ENCODE measurements around the gene CNGB1. TPM values are rescaled to one million over a fixed set of nuclear protein-coding genes. Genes with fewer than 3 reads are reported as not detected.

Gene CNGB1
- total RNA-seq, 1 experiment from 2014 or later: not detected

GRCh38 chr16:57920880-57921229 is 50.1 kb downstream of the CNGB1 start:
- no peaks in the 10 kb centered on the region for H3K36me3 ChIP-seq (ENCODE audit: control insufficient read depth in 1 of 2, insufficient read depth in 2 of 2, low read length in 2 of 2)
- no peaks in the 10 kb centered on the region for H3K27me3 ChIP-seq (ENCODE audit: insufficient read depth, low read length)
- BruUV-seq (replicated peaks): no TSS peak
- ATAC-seq (no peak), DNase-seq (ENCODE audit: low read depth, low spot score) (no peak)
- RAD21 ChIA-PET (ENCODE audit: low non-redundant PET in 1 of 2, low total read pairs in 2 of 2, uncharacterized antibody in 2 of 2, unreplicated experiment in 2 of 2): no interaction called here
- H3K79me2 ChIP-seq (ENCODE audit: insufficient read depth, low read length): no peaks in the 10 kb centered on the region
- H3K9me2 ChIP-seq (ENCODE audit: insufficient read depth): no peaks in the 10 kb centered on the region
- CTCF ChIA-PET: no interaction called here
- no peak overlapping the region for H3K27ac ChIP-seq (ENCODE audit: low read depth, low read length)
- H3K9ac ChIP-seq (ENCODE audit: low read length): no peak overlapping the region
- POLR2A ChIA-PET: no interaction called here
- H3K9me3 ChIP-seq (ENCODE audit: control insufficient read depth in 1 of 2, insufficient read depth in 1 of 2, low read depth in 1 of 2, low read length in 2 of 2): no peaks in the 10 kb centered on the region
- H2AFZ ChIP-seq (ENCODE audit: low read depth, low read length, poor library complexity, severe bottlenecking): no peak overlapping the region
- TF ChIP-seq POLR2AphosphoS5 (IDR thresholded peaks at IDR 0.05; ENCODE audit: low read depth, low read length) (no peak), REST (IDR thresholded peaks at IDR 0.05; ENCODE audit: low read depth) (no peak), YY1 (IDR thresholded peaks at IDR 0.05; ENCODE audit: extremely low read depth, insufficient replicate concordance, low read depth, low read length) (no peak), ZFX (IDR thresholded peaks at IDR 0.05) (no peak), ELF1 (IDR thresholded peaks at IDR 0.05; ENCODE audit: borderline replicate concordance, low read depth) (no peak), FOSL1 (IDR thresholded peaks at IDR 0.05; ENCODE audit: low read depth) (no peak), EZH2 (IDR thresholded peaks at IDR 0.05) (no peak), SRF (IDR thresholded peaks at IDR 0.05; ENCODE audit: low read depth) (no peak)
- H3K4me1 ChIP-seq (ENCODE audit: control insufficient read depth in 1 of 2, insufficient read depth in 2 of 2, low read length in 2 of 2): peaks cover 0 to 5% of the 10 kb centered on the region in 2 experiments; a peak in 2 of 4 replicates
- H3K4me2 ChIP-seq (ENCODE audit: low read length): no peak overlapping the region
- H4K20me1 ChIP-seq (ENCODE audit: insufficient read depth): no peaks in the 10 kb centered on the region
- intact Hi-C loops (cut with micrococcal nuclease): no loop called here
- H3K4me3 ChIP-seq (replicated peaks in 1 of 2; ENCODE audit: low read depth in 1 of 2, low read length in 2 of 2): no peak overlapping the region

All from HCT116 (cell line).